KBM-7 (cell line): ENCODE data around the gene HHIP.

Source experiments
- DNase-seq: peaks from one replicate; pipeline ENCODE4 v3.0.0-alpha.2; 2015
- in situ Hi-C: fragments of 300-500 bp; cut with MboI; formaldehyde crosslinking; loops from 2 replicates; pipeline ENCODE4 v1.14.3; 2020; ENCODE audit warnings: low sequenced_read_pairs, low pct_unique_long_range_greater_than_20kb, mixed read lengths

Gene HHIP

GRCh38 chr4:144653781-144654545, 8.0 kb downstream of the HHIP start:
- in situ Hi-C loops, result no loop called here
- no peak for DNase-seq

GRCh38 chr4:144655491-144655890, 9.5 kb downstream of the HHIP start:
- no peak for DNase-seq
- in situ Hi-C loops, result no loop called here

GRCh38 chr4:144656850-144657249, 10.9 kb downstream of the HHIP start:
- no peak for DNase-seq
- in situ Hi-C loops, result no loop called here

- no peak for DNase-seq
- in situ Hi-C loops, result no loop called here
These were observed 12.1 kb downstream of the HHIP start for GRCh38 chr4:144658015-144658567.

GRCh38 chr4:144658903-144659302, 12.9 kb downstream of the HHIP start:
- in situ Hi-C loops, result no loop called here
- DNase-seq, result no peak

GRCh38 chr4:144659447-144659846, 13.5 kb downstream of the HHIP start:
- in situ Hi-C loops, result no loop called here
- no peak for DNase-seq

- no peak for DNase-seq
These were observed 18.0 kb downstream of the HHIP start for GRCh38 chr4:144663834-144664475.

GRCh38 chr4:144666539-144667175, 20.7 kb downstream of the HHIP start:
- in situ Hi-C loops, result no loop called here
- no peak for DNase-seq

More at GRCh38 chr4:144663834-144664475, 18.0 kb downstream of the HHIP start:
- in situ Hi-C loops, result no loop called here

GRCh38 chr4:144667500-144667899, 21.5 kb downstream of the HHIP start:
- no peak for DNase-seq
- in situ Hi-C loops, result no loop called here

GRCh38 chr4:144670776-144671175, 24.8 kb downstream of the HHIP start:
- in situ Hi-C loops, result no loop called here

GRCh38 chr4:144674711-144675110, 28.8 kb downstream of the HHIP start:
- no peak for DNase-seq
- in situ Hi-C loops, result no loop called here

More at GRCh38 chr4:144670776-144671175, 24.8 kb downstream of the HHIP start:
- no peak for DNase-seq

- in situ Hi-C loops, result no loop called here
- no peak for DNase-seq
These were observed 35.9 kb downstream of the HHIP start for GRCh38 chr4:144681806-144682205.

GRCh38 chr4:144683516-144683915, 37.6 kb downstream of the HHIP start:
- DNase-seq, result no peak
- in situ Hi-C loops, result no loop called here

- in situ Hi-C loops, result no loop called here
- DNase-seq, result no peak
These were observed 40.0 kb downstream of the HHIP start for GRCh38 chr4:144685911-144686310.

GRCh38 chr4:144686921-144687320, 41.0 kb downstream of the HHIP start:
- no peak for DNase-seq
- in situ Hi-C loops, result no loop called here

- DNase-seq, result no peak
These were observed 41.5 kb downstream of the HHIP start for GRCh38 chr4:144687466-144687865.

GRCh38 chr4:144688035-144688569, 42.1 kb downstream of the HHIP start:
- no peak for DNase-seq
- in situ Hi-C loops, result no loop called here

More at GRCh38 chr4:144687466-144687865, 41.5 kb downstream of the HHIP start:
- in situ Hi-C loops, result no loop called here

- in situ Hi-C loops, result no loop called here
- no peak for DNase-seq
These were observed 43.2 kb downstream of the HHIP start for GRCh38 chr4:144689125-144689524.

- in situ Hi-C loops, result no loop called here
These were observed 49.8 kb downstream of the HHIP start for GRCh38 chr4:144695721-144696120.

GRCh38 chr4:144696376-144696775, 50.4 kb downstream of the HHIP start:
- in situ Hi-C loops, result no loop called here
- no peak for DNase-seq

More at GRCh38 chr4:144695721-144696120, 49.8 kb downstream of the HHIP start:
- no peak for DNase-seq
